Measurements from ENCODE around the gene XPO4.

GRCh38 chr13:20901668-20902437 lies 693 bp downstream of the XPO4 start:
- no peak for TF ChIP-seq CTCF (conservative IDR thresholded peaks at IDR 0.05; ENCODE audit: low read depth, low read length)
- TF ChIP-seq EZH2 (IDR thresholded peaks at IDR 0.05; ENCODE audit: low read length, unreplicated experiment), result no peak

Data from PC-3 (cell line).